HG02938 (cell line): ENCODE measurements around the gene FGFBP1.
"Not testable (repeated sequence)": the region's sequence is repeated elsewhere in the genome, so short reads cannot be mapped to it uniquely, and the experiment has no call there.

Source experiments
- ATAC-seq: cut with Tn5 transposase; IDR thresholded peaks from one replicate; pipeline ENCODE4 v1.9.1; 2021; ENCODE audit warnings: mild to moderate bottlenecking, moderate library complexity; ENCODE audit not compliant: unreplicated experiment

FGFBP1 gene

DNA sequence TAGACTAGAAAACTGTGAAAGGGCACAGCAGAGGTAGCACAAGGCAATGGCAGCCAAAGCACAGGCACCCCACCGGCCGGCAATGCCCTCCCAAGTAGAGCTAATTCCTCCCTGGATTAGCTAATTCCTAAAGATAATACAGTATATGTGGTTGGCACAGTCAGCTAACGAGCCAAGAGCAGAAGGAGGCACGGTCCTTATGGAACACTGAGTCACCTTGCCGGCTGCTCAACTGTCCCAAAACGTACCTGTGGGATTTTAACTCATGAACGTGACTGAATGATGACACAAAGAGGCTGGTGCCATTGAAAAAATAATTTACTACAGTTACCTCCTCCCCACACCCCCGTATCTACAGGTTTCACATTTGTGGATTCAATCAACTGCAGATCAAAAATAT is 9.1 kb upstream of the FGFBP1 start:
- ATAC-seq, result no peak

GRCh38 chr4:15945516-15945915 is 7.0 kb upstream of the FGFBP1 start:
- no peak for ATAC-seq

- no peak for ATAC-seq
These were observed 6.4 kb upstream of the FGFBP1 start for GRCh38 chr4:15944895-15945294.

GRCh38 chr4:15942283-15942682 is 3.7 kb upstream of the FGFBP1 start:
- no peak for ATAC-seq

GRCh38 chr4:15938182-15938581 is 358 bp downstream of the FGFBP1 start:
- ATAC-seq, result no peak

DNA sequence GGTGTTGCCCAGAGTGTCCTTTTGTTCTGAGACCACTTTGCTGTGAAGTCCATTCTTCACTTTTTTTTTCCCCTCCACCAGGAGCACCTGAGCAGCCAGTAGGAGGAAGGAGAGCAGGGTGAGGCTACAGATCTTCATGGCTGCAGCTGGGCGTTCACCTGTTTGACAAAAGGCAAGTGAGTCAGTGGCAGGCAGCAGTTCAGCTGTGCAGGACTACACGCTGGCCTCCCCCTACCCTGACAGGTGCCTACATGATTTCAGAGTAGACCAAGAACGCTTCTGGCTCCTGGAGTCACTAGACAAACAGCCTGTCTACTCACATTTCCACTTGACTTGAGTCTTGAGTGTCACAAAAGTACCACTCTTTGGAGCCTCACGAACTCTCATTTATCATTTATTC is 2.0 kb downstream of the FGFBP1 start:
- ATAC-seq, result no peak

- no peak for ATAC-seq
These were observed 2.8 kb downstream of the FGFBP1 start for GRCh38 chr4:15935504-15936402.

- no peak for ATAC-seq
These were observed 4.3 kb downstream of the FGFBP1 start for GRCh38 chr4:15934259-15934658.

DNA sequence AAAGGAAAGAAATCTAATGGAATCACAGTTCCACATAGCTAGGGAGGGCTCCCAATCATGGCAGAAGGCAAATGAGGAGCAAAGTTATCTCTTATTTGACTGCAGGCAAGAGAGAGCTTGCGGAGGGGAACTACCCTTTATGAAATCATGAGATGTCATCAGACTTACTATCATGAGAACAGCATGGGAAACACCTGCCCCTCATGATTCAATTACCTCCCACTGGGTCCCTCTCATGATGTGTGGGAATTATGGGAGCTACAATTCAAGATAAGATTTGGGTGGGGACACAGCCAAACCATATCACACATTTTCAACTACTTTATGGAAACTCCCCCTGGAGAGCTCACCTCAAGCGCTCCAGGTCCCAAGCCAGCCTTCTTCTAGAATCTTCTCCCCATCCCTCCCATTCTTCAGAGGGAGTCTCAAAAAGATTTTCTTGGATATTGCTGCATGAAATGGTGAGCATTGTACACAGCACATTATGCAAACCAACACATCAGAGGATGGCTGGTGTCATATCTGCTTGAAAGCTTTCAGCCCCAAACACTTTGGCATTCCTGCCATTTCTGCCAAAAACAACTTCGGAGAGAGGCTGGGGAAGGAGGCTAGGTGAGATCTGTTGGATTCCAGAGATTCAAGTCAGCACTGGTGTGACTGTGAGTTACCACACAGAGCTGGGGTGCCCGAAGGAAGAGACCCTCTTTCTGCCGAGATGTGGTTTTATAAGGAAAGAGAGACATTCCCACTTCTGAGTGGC is 6.9 kb downstream of the FGFBP1 start:
- no peak for ATAC-seq

- no peak for ATAC-seq
These were observed 8.2 kb downstream of the FGFBP1 start for GRCh38 chr4:15930314-15930713.

GRCh38 chr4:15929540-15929939 is 9.0 kb downstream of the FGFBP1 start:
- ATAC-seq, result no peak

GRCh38 chr4:15928883-15929282 is 9.7 kb downstream of the FGFBP1 start:
- no peak for ATAC-seq

DNA sequence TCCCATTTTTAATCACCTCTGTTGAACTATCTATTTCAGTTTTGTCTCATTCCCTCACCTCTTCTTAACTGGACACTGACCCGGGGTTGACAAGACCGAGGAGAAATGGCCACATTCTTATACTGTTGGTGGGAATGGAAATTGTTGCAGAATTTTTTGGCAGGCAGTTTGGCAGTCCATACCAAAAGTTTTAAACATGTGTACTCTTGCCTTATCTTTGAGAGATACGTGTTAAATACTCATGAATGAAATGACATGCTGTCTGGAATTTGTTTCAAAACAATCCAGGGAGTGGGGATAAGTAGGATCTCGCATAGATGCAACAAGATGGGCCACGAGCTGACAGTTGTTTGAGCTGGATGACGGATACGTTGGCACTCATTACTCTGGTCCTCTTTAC is 12.1 kb downstream of the FGFBP1 start:
- no peak for ATAC-seq

DNA sequence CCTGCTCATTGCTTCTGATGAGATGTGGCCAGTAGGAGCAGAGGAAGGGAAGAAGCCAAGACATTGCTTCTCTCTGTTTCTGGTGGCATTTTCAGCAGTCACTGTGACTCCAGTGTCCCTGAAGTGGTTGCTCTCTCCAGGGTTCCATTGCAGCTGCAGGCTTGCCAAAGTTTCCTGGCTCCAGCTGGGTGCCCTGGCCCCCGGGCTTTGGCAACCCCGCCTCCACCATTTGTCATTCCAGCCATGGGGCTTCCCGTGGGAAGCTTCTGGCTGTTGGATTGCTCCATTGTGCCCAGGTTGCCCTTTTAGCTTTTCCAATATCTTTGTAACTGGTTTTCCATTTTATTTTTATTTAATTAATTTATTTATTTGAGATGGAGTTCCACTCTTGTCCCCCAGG is 12.7 kb downstream of the FGFBP1 start:
- ATAC-seq, result no peak

GRCh38 chr4:15921592-15921932 is 17.0 kb downstream of the FGFBP1 start:
- ATAC-seq, result no peak

- no peak for ATAC-seq
These were observed 17.6 kb downstream of the FGFBP1 start for GRCh38 chr4:15920723-15921591.

DNA sequence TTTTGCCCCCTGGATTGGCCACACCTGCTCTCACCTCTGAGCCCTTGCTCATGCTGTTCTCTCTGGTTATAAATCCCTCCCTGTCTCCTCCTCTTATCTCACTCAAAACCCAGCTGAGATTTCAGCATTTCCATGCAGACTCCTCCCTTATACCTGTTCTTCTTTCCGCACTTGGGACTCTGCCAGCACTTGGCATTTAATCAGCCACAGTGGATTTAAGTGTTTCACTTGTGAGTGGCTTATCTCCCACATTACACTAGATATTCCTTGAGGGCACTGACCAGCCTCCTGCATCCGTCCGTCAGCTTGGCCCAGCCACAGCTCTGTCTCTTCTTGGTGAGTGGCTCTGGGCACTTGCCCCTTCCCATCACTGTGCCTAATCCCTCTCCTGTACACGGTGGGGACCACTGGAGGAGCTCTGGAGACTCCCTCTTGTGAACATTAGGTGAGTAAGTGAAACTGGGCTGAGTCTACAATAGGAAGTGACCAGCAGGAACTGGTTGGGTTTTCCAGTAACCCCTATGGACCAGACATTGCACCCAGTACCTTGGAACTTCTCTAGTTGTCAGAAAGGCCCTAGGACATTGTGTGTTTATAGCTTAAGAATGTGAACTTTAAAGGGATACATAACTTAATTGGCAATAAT is 19.9 kb downstream of the FGFBP1 start:
- ATAC-seq, result no peak

DNA sequence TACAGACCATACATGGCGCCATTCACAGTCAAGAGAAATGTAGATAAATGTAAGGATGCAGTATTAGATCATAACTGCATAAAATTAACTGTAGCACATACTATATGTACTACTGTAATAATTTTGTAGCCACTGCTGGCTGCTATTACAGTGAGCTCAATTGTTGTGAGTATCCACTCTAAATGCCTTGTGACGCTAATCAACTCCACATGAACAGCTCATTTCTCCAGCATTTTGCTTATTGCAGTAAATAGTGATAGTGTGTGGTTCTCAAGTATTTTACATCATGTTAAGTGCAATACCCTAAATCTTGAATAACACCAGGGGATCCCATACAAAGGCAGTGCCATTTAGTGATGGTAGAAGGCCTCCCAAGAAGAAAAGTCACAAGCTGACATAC is 21.2 kb downstream of the FGFBP1 start:
- ATAC-seq, result no peak

DNA sequence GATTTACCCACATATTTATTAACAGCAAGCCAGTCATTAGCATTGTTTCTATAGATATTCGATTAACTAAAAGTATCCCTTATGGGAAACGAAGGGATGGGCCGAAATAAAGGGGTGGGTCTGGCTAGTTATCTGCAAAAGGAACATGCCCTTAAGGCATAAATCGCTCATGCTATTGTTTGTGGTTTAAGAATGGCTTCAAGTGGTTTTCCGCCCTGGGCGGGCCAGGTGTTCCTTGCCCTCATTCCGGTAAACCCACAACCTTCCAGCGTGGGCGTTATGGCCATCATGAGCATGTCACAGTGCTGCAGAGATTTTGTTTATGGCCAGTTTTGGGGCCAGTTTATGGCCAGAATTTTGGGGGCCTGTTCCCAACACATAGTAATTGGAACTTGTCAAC is 22.2 kb downstream of the FGFBP1 start:
- not testable (repeated sequence) for ATAC-seq

GRCh38 chr4:15914736-15915135 is 23.8 kb downstream of the FGFBP1 start:
- no peak for ATAC-seq

DNA sequence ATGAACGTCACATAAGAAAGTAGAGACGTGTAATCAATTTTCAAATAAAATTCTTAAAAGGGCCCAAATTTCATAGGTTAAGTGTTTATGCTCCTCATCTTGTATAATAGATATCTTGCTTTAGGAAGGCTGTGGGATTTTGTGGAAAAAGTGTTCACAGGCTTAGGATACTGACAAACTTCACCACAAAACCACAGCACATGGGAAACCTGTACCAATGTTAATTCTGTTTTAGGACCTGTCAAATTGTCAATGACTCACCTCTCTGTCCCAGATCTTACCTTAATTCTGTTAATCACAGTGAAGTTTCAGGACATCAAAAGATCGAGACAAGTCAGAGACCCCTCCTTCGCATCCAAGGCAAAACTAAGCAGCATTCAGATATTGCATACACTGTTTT is 24.2 kb downstream of the FGFBP1 start:
- no peak for ATAC-seq
